Measurements from ENCODE around the gene STK24.

- TF ChIP-seq EZH2 (IDR thresholded peaks at IDR 0.05; ENCODE audit: low read length, missing control alignments) (no peak), CTCF (conservative IDR thresholded peaks at IDR 0.05 in 1 of 2, IDR thresholded peaks at IDR 0.05 in 1 of 2; ENCODE audit: low read depth in 1 of 2, low read length in 2 of 2) (no peak)
Observed at GRCh38 chr13:98451676-98452470, 125.0 kb downstream of the STK24 start.
